GM10248 (cell line): ENCODE measurements around the gene FHIT.

Source experiments
- CTCF ChIA-PET: fragments of 300-600 bp; sonication (Branson Sonifier 250); formaldehyde crosslinking; extraction: SDS; loops from one replicate; lab custom pipeline; 2021; ENCODE audit warnings: antibody characterized with exemption; lab: Yijun Ruan, JAX
- POLR2A ChIA-PET: fragments of 350-650 bp; sonication (Branson Sonifier 250); formaldehyde crosslinking; extraction: SDS; loops from one replicate; lab custom pipeline; 2020; ENCODE audit warnings: antibody characterized with exemption; lab: Yijun Ruan, JAX
- DNase-seq: peaks from one replicate; pipeline ENCODE4 v3.0.0; 2012; ENCODE audit errors: extremely low spot score
- CTCF ChIP-seq: IDR thresholded peaks from 2 replicates; pipeline ENCODE4 v1.5.1; 2012; ENCODE audit warnings: mild to moderate bottlenecking, low read depth; ENCODE audit errors: extremely low read depth, missing control alignments, control extremely low read depth

Gene FHIT

DNA sequence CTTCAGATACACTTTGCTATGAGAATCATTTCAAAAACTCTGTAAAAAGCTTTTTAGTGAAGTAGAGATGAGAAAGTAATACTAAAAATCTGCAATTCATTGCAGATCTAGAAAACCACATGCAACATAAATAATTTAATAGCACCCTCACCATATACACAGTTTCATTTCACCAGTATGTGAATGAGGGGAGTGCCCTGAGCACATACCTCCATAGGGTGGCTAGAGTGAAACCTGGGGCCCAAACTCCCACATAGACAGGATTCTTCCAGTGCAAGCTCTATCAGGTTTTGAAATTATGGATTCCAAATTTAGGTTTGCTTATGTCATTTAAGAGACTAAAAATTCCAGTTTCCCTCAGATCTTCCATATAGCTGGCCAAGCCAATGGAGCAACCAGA lies 1228.1 kb downstream of the FHIT start:
- POLR2A ChIA-PET, result no interaction called here
- CTCF ChIA-PET, result interaction anchor here (1.1 to 1.5 kb wide), 3 partner anchors 8 to 13 kb away, joined by 3 to 4 read pairs (median 3); no protein-coding TSS in a partner anchor
- TF ChIP-seq CTCF, result no peak
- DNase-seq, result no peak

GRCh38 chr3:60017631-60018030 lies 1233.6 kb downstream of the FHIT start:
- POLR2A ChIA-PET, result no interaction called here
- no peak for DNase-seq

GRCh38 chr3:60015032-60015705 lies 1236.1 kb downstream of the FHIT start:
- no peak for TF ChIP-seq CTCF
- DNase-seq, result no peak
- ChIA-PET POLR2A (no interaction called here), CTCF (interaction anchor here (1.1 kb wide), 1 partner anchor 9 kb away, joined by 3 read pairs; no protein-coding TSS in a partner anchor)

More at GRCh38 chr3:60017631-60018030, 1233.6 kb downstream of the FHIT start:
- no peak for TF ChIP-seq CTCF
- CTCF ChIA-PET, result no interaction called here

DNA sequence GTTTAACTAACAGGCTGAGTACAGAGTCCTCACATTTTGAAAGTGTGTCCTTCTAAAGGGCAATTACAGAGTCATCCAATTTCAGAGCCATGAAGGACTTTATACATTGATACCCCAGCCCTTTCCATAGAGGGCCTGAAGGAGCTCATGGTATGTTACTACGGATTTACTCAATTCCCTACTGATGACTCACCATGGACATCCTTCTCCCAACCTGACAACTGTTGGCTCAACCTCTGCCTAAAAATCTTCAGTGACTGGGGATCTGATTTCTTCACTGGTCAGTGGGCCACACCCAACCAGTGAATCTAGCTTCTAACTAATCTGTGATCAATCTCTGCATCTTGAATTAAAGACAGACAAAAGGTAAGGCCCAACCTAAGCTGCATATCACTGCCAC lies 1238.0 kb downstream of the FHIT start:
- POLR2A ChIA-PET, result no interaction called here
- no peak for DNase-seq
- no peak for TF ChIP-seq CTCF
- CTCF ChIA-PET, result interaction anchor here (0.9 to 1.0 kb wide), 2 partner anchors 11 to 15 kb away, joined by 3 read pairs; no protein-coding TSS in a partner anchor

- CTCF ChIA-PET, result interaction anchor here (0.9 to 1.0 kb wide), 2 partner anchors 8 to 11 kb away, joined by 3 read pairs; no protein-coding TSS in a partner anchor
- TF ChIP-seq CTCF, result no peak
- POLR2A ChIA-PET, result no interaction called here
- DNase-seq, result no peak
Measured at GRCh38 chr3:60011218-60011617, 1240.0 kb downstream of the FHIT start.

DNA sequence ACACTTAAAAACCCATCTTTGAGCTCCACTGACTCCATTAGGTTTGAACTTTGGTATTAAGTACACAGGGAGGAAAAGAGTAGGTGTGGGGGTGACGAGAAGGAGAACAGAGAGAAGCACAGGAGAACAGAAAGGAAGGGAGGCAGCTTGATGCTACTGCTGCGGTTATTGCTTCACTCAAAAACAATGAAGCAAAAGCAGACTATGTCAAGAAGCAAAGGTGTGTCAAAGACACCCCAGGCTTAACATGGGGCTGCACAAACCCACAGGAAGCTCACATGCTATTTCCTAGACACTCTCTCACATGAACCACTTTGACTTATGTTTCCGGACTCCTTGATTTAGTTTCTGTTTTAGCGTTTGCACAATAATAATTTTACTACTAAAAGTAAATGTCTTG lies 1240.5 kb downstream of the FHIT start:
- no peak for TF ChIP-seq CTCF
- ChIA-PET POLR2A (no interaction called here), CTCF (interaction anchor here (0.9 to 1.3 kb wide), 3 partner anchors 9 to 14 kb away, joined by 3 to 4 read pairs (median 3); no protein-coding TSS in a partner anchor)
- peak; percentile 39 for DNase-seq
